Measurements from ENCODE around the gene MAN1C1.

- TF ChIP-seq CTCF (IDR thresholded peaks at IDR 0.05) (no peak), EP300 (IDR thresholded peaks at IDR 0.05) (no peak)
These were observed 34.8 kb upstream of the MAN1C1 start for GRCh38 chr1:25581764-25582163.
